Hepatocyte (in vitro differentiated cells): ENCODE results near the gene C4A.
"Not testable (repeated sequence)": the region's sequence is repeated elsewhere in the genome, so short reads cannot be mapped to it uniquely, and the experiment has no call there.

Source experiments
- CTCF ChIP-seq: fragments of 200-600 bp; sonication (generic); IDR thresholded peaks from 2 replicates; pipeline ENCODE4 v1.5.1; 2016; ENCODE audit warnings: antibody characterized with exemption, mild to moderate bottlenecking; ENCODE audit not compliant: poor library complexity
- EZH2 ChIP-seq: fragments of 200-600 bp; sonication (generic); IDR thresholded peaks from 2 replicates; pipeline ENCODE4 v1.6.1; 2016; ENCODE audit warnings: antibody characterized with exemption, mild to moderate bottlenecking, borderline replicate concordance
- EZH2phosphoT487 ChIP-seq: fragments of 200-600 bp; sonication (generic); IDR thresholded peaks from one replicate; pipeline ENCODE4 v1.6.1; 2018; ENCODE audit warnings: antibody characterized with exemption, mild to moderate bottlenecking, low read depth, moderate library complexity; ENCODE audit not compliant: unreplicated experiment, severe bottlenecking

GRCh38 chr6:32007086-32007485 is 25.2 kb downstream of the C4A start:
- TF ChIP-seq CTCF, EZH2phosphoT487, EZH2: not testable (repeated sequence)
